ENCODE measurements around the gene WNT9A. TPM values are rescaled to one million over a fixed set of nuclear protein-coding genes. Genes with fewer than 3 reads are reported as not detected.
"Not testable (repeated sequence)": the region's sequence is repeated elsewhere in the genome, so short reads cannot be mapped to it uniquely, and the experiment has no call there.

The WNT9A gene
- total RNA-seq, 2 experiments from 2014 or later: 0.30 to 0.50 TPM

GRCh38 chr1:227885648-227886502, 61.9 kb downstream of the WNT9A start:
- Mint-ChIP-seq H3K36me3 (no peaks in the 10 kb centered on the region), H3K4me3 (no peak overlapping the region), H3K27ac (peak overlapping the region; percentile 76), H3K27me3 (peaks cover under 1% of the 10 kb centered on the region), H3K9me3 (ENCODE audit: low read depth) (no peaks in the 10 kb centered on the region), H3K4me1 (peaks cover 10% of the 10 kb centered on the region)
- DNase-seq (peak; percentile 36), ATAC-seq (peak; percentile 35)
- CTCF ChIA-PET: interaction anchor here (1.6 kb wide), 1 partner anchor 120 kb away, joined by 4 read pairs; no protein-coding TSS in a partner anchor

GRCh38 chr1:227885135-227885647, 62.5 kb downstream of the WNT9A start:
- Mint-ChIP-seq H3K4me3 (no peak overlapping the region), H3K4me1 (peaks cover 10% of the 10 kb centered on the region), H3K36me3 (no peaks in the 10 kb centered on the region), H3K27me3 (peaks cover 3% of the 10 kb centered on the region), H3K27ac (peak overlapping the region; percentile 76), H3K9me3 (ENCODE audit: low read depth) (no peaks in the 10 kb centered on the region)
- DNase-seq (peak; percentile 67), ATAC-seq (peak; percentile 65)
- CTCF ChIA-PET: interaction anchor here (1.6 kb wide), 1 partner anchor 119 kb away, joined by 4 read pairs; no protein-coding TSS in a partner anchor

- DNase-seq (no peak), ATAC-seq (no peak)
- Mint-ChIP-seq H3K4me3 (no peak overlapping the region), H3K36me3 (no peaks in the 10 kb centered on the region), H3K27ac (no peak overlapping the region), H3K27me3 (peaks cover 5% of the 10 kb centered on the region), H3K4me1 (peaks cover 10% of the 10 kb centered on the region), H3K9me3 (ENCODE audit: low read depth) (no peaks in the 10 kb centered on the region)
- CTCF ChIA-PET: no interaction called here
These were observed 63.2 kb downstream of the WNT9A start for GRCh38 chr1:227884370-227885134.

GRCh38 chr1:227883641-227884301, 64.0 kb downstream of the WNT9A start:
- H3K36me3 Mint-ChIP-seq: no peaks in the 10 kb centered on the region
- peak; percentile 35 for DNase-seq
- no peak overlapping the region for H3K27ac Mint-ChIP-seq
- no peak overlapping the region for H3K4me3 Mint-ChIP-seq
- no peaks in the 10 kb centered on the region for H3K9me3 Mint-ChIP-seq (ENCODE audit: low read depth)
- ATAC-seq: no peak
- peaks cover 9% of the 10 kb centered on the region for H3K27me3 Mint-ChIP-seq
- CTCF ChIA-PET: no interaction called here
- H3K4me1 Mint-ChIP-seq: peaks cover 10% of the 10 kb centered on the region

- no peaks in the 10 kb centered on the region for H3K36me3 Mint-ChIP-seq
- H3K4me1 Mint-ChIP-seq: peaks cover 10% of the 10 kb centered on the region
- peaks cover 9% of the 10 kb centered on the region for H3K27me3 Mint-ChIP-seq
- H3K27ac Mint-ChIP-seq: no peak overlapping the region
- ATAC-seq: no peak
- peak; percentile 37 for DNase-seq
- CTCF ChIA-PET: no interaction called here
- no peak overlapping the region for H3K4me3 Mint-ChIP-seq
- H3K9me3 Mint-ChIP-seq (ENCODE audit: low read depth): no peaks in the 10 kb centered on the region
These were observed 64.6 kb downstream of the WNT9A start for GRCh38 chr1:227883073-227883520.

- H3K9me3 Mint-ChIP-seq (ENCODE audit: low read depth): no peaks in the 10 kb centered on the region
- peaks cover 19% of the 10 kb centered on the region for H3K27me3 Mint-ChIP-seq
- no peak for ATAC-seq
- peaks cover 2% of the 10 kb centered on the region for H3K4me1 Mint-ChIP-seq
- CTCF ChIA-PET: no interaction called here
- H3K27ac Mint-ChIP-seq: no peak overlapping the region
- no peak overlapping the region for H3K4me3 Mint-ChIP-seq
- peak; percentile 36 for DNase-seq
- H3K36me3 Mint-ChIP-seq: no peaks in the 10 kb centered on the region
These were observed 67.3 kb downstream of the WNT9A start for GRCh38 chr1:227880342-227880924.

GRCh38 chr1:227877810-227878209, 69.9 kb downstream of the WNT9A start:
- H3K4me1 Mint-ChIP-seq; H3K9me3 Mint-ChIP-seq (ENCODE audit: low read depth); H3K27ac Mint-ChIP-seq; DNase-seq; CTCF ChIA-PET; H3K36me3 Mint-ChIP-seq; H3K4me3 Mint-ChIP-seq; ATAC-seq: not testable (repeated sequence)
- peaks cover 43% of the 10 kb centered on the region for H3K27me3 Mint-ChIP-seq

GRCh38 chr1:227871892-227872291, 75.8 kb downstream of the WNT9A start:
- H3K4me3 Mint-ChIP-seq; ATAC-seq; DNase-seq; H3K27ac Mint-ChIP-seq; H3K9me3 Mint-ChIP-seq (ENCODE audit: low read depth); CTCF ChIA-PET; H3K36me3 Mint-ChIP-seq: not testable (repeated sequence)
- H3K4me1 Mint-ChIP-seq: peaks cover 23% of the 10 kb centered on the region
- H3K27me3 Mint-ChIP-seq: peaks cover 36% of the 10 kb centered on the region

- no peak overlapping the region for H3K4me3 Mint-ChIP-seq
- no peak for DNase-seq
- no peak for ATAC-seq
- H3K9me3 Mint-ChIP-seq (ENCODE audit: low read depth): peaks cover 6% of the 10 kb centered on the region
- no peak overlapping the region for H3K27ac Mint-ChIP-seq
- peaks cover 23% of the 10 kb centered on the region for H3K4me1 Mint-ChIP-seq
- peaks cover 4% of the 10 kb centered on the region for H3K36me3 Mint-ChIP-seq
- CTCF ChIA-PET: interaction anchor here (0.6 to 1.7 kb wide), 2 partner anchors 108 to 1132 kb away, joined by 3 to 7 read pairs; partner anchors contain the start of gene ITPKB
- peaks cover 25% of the 10 kb centered on the region for H3K27me3 Mint-ChIP-seq
These were observed 77.4 kb downstream of the WNT9A start for GRCh38 chr1:227870366-227870765.

- H3K4me1 Mint-ChIP-seq: peaks cover 23% of the 10 kb centered on the region
- CTCF ChIA-PET: interaction anchor here (0.6 to 1.7 kb wide), 2 partner anchors 107 to 1131 kb away, joined by 3 to 7 read pairs; partner anchors contain the start of gene ITPKB
- peak overlapping the region; percentile 48 for H3K27ac Mint-ChIP-seq
- H3K9me3 Mint-ChIP-seq (ENCODE audit: low read depth): peaks cover 6% of the 10 kb centered on the region
- H3K36me3 Mint-ChIP-seq: peaks cover 4% of the 10 kb centered on the region
- DNase-seq (peak; percentile 57), ATAC-seq (peak; percentile 45)
- H3K4me3 Mint-ChIP-seq: no peak overlapping the region
- peaks cover 20% of the 10 kb centered on the region for H3K27me3 Mint-ChIP-seq
These were observed 77.9 kb downstream of the WNT9A start for GRCh38 chr1:227869851-227870305.

- Mint-ChIP-seq H3K36me3 (peaks cover 7% of the 10 kb centered on the region), H3K27me3 (peaks cover 18% of the 10 kb centered on the region), H3K4me3 (no peak overlapping the region), H3K4me1 (peaks cover 23% of the 10 kb centered on the region), H3K9me3 (ENCODE audit: low read depth) (peaks cover 8% of the 10 kb centered on the region), H3K27ac (no peak overlapping the region)
- DNase-seq: no peak
- no peak for ATAC-seq
- CTCF ChIA-PET: interaction anchor here (1.7 kb wide), 1 partner anchor 107 kb away, joined by 7 read pairs; no protein-coding TSS in a partner anchor
These were observed 78.4 kb downstream of the WNT9A start for GRCh38 chr1:227869279-227869842.

Measured in activated CD8-positive, alpha-beta memory T cell treated with anti-CD3 and anti-CD28 coated beads, Interleukin-2, amount 10 ng/mL, durations not matched to agents 7 days and 5 days (primary cell).